UCSD-AML1 (cell line): Measurements from ENCODE around the gene JAZF1.
A peak's percentile ranks its signal among the peaks of the same experiment; 100 is the strongest.

ENCODE experiments used
- DNase-seq: peaks from one replicate; lab custom pipeline; 2025; ENCODE audit not compliant: unreplicated experiment; lab: John Stamatoyannopoulos, UW

JAZF1 gene

DNA sequence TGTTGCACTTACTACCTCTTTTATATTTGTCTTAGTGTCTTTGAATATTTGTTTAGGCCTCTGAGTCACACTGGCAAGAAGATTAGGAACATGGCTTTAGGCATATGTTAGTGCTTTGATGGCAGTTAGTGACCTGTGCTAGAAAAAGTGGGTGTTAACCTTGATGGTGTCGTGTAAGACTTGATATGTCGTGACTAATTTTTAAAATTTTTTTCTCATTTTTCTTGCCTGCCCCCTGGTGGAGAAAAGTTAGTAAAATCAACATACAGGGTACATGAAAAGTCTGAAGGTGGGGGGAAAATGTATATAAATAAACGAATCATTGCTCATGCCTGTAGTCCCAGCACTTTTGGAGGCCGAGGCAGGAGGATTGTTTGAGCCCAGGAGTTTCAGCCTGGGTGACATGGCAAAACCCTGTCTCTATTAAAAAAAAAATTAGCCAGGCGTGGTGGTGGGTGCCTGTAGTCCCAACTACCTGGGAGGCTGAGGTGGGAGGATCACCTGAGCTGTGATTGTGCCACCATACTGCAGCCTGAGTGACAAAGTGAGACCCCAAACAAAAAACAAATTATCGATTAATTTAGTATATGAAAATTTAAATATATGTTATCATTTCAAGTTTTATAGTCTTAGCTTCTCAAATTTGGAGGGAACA is 396.1 kb downstream of the JAZF1 start:
- DNase-seq = peak; percentile 4

DNA sequence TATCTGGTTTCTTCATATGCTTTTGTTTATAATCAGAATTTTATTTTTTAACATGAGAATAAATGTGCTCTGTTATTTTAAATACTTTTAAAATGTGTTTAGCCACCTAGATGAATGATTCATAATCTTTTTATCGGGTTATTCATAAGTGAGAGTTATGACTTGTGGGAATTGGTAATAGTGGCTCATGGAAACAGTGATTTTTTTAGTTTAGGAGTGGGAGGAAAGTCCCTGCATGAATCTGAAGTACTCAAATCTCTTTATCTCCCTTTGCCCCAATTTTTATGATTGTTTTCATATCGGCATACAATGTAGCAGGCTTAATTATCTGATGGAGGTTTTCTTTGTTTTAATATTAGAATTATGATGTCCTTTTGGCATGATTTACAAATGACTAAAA is 397.7 kb downstream of the JAZF1 start:
- no peak for DNase-seq

DNA sequence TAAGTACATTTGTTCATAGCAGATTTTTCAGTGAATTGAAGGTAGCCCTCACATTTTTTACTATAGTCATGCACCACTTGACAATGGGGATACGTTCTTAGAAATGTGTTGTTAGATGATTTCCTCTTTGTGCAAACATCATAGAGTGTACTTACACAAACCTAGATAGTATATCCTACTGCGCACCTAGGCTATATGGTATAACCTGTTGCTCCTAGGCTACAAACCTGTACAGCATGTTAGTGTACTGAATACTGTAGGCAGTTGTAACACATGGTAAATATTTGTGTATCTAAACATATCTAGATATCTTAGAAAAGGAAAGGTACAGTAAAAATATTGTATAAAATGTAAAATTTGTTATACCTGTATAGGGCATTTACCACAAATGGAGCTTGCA is 399.4 kb downstream of the JAZF1 start:
- DNase-seq = no peak
